DLD1 (cell line): Measurements from ENCODE around the gene IPPK.

ENCODE experiments used
- in situ Hi-C: cut with HindIII; loops from 2 replicates; pipeline ENCODE4 v1.10.0; 2017; ENCODE audit warnings: low sequenced_read_pairs

IPPK gene

DNA sequence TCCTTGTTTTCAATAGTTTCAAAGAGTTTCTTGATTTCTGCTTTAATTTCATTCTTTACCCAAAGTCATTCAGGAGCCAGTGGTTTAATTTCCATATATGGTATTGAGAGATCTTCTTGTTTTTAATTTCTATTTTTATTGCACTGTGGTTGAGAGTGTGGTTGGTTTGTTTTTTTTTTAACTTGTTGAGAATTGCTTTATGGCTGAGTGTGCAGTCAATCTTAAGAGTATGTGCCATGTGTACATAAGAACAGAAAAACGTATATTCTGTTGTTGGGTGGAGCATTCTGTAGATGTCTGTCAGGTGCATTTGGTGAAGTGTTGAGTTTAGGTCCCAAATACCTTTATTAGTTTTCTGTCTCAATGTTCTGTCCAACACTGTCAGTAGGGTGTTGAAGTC is 26.7 kb upstream of the IPPK start:
- in situ Hi-C loops: no loop called here

DNA sequence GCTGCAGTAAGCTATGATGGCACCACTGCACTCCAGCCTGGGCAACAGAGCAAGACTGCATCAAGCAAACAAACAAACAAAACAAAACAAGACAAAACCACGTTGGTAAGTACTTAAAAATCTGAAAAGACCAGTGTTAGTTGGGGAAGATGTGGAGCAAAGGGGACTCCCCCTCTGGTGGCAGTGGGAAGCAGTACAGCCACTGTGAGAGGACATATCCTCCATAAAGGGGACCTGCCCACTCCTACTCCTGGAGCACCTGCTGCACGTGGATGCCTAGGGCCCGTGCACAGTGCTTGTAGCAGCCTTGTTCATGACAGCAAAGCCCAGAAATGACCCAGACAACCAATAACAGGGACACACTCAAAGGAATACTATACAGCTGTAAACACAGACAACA is 17.0 kb upstream of the IPPK start:
- in situ Hi-C loops: no loop called here

DNA sequence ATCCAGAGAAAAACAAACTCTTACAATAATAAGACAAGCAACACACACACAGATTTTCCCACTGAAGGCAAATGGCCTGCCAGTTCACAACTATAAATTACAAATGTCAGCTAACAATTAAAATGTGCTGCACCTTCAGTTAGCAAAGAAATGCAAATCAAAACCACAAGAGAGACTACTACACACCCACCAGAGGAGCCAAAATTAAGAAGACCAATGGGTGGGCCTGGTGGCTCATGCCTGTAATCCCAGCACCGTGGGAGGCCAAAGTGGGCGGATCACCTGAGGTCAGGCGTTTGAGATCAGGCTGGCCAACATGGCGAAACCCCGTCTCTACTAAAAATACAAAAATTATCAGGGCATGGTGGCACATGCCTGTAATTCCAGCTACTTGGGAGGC is 15.1 kb upstream of the IPPK start:
- in situ Hi-C loops: no loop called here

DNA sequence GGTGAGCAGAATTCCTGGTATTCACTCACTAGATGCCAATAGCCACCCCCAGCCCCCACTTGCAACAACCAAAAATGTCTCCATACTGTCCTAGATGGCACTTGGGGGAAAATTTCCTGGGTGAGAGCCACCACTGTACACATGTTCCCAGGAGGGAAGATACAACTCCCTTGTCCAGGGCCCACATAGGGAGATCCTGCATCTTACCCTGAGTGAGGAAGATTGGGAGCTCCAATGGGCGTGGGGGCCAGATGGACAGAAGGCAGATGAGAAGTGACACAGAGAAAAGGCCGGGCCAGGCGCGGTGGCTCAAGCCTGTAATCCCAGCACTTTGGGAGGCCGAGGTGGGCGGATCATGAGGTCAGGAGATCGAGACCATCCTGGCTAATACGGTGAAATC is 12.3 kb upstream of the IPPK start:
- in situ Hi-C loops: no loop called here

DNA sequence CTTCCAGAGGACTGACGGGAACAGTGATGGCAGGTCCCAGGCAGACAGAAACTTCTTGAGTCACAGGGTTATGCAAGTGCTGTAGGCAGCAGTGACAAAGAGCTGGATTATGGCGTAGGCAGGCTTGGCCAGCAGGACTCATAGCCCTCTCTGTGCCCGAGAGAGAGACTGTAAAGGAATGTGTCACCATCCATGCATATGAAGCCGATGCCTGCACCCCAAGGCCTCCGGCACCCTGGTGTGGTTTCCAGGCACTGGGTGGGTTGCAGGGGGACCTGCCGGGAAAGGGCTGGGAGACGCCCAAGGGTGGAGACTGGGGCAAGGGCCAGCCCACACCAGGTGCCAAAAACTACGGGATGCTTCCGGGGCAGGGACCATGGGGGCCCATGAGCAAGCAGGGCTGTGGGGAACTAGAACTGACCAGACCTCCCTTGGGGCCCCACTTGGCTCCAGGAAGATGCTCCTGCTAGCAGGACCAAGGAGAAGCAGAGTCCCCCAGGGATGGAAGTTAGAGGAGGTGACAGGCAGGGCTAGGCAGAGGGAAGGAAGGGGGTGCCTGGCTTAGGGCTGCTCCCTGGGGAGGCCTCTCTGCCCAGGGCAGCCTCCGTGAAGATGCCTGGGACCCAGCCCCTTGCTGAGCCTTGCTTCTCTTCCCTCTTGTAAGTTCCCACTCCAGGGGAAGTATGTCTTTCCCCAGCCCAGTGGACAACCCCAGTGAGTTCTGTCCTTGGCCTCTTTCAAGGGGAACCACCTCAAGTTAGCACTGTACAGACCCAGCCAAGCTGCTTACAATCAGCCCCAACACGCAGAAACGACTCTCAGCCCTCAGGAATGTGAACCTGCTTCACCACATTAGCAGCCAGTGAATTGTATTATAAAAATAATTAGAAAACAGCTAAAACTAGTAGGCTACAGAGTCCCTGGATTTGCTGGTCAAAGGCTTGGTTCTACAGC is 10.5 kb upstream of the IPPK start:
- in situ Hi-C loops: no loop called here

DNA sequence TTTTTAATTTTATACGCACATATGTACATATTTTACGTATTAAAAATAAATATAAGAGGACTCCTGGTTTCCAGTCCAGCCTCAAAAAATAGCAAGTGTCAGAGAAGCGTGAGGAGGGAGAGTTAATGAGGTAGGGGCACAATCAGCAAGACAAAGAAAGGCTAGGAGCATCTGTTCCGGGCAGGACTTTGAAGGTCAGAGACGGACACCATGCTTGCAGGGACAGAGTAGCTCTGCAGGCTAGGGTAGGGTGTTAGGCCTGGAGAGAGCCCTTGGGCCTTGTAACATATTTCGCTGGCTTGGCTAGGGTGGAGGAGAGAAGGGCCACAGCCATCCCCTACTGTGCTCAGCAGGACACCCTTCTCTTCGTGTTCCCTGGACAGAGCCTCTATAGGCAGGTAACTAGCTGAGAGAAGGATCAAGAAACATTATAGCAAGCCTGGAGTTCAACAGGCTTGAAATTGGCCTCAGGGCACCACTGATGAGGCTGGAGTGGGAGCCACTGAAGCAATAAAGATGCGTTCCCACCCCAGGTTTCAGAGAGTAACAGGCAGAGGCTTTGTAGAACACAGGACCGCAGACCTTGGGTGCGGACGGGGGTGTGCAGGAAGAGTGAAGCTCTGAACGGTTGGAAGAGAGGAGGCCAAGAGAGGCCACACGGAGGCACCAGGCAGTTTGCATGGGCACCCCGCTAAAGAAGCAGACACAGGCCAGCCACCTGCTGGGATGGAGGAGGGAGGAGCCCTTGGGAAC is 9.7 kb upstream of the IPPK start:
- in situ Hi-C loops: no loop called here

DNA sequence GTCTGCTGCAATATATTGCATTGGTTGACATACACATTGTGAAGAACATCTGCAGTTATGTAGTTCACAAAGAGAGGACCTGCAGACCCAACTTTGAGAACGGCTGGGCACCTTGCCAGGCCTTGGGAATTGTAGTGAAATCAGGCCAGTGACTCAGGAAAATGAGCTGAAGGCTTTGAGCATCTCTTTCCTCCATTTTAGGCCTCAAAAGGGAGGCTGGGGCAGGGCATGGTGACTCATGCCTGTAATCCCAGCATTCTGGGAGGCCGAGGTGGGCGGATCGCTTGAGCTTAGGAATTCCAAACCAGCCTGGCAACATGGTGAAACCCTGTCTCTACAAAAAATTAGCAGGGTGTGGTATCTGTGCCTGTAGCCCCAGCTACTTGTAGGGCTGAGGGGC is 1.4 kb upstream of the IPPK start:
- in situ Hi-C loops: no loop called here

DNA sequence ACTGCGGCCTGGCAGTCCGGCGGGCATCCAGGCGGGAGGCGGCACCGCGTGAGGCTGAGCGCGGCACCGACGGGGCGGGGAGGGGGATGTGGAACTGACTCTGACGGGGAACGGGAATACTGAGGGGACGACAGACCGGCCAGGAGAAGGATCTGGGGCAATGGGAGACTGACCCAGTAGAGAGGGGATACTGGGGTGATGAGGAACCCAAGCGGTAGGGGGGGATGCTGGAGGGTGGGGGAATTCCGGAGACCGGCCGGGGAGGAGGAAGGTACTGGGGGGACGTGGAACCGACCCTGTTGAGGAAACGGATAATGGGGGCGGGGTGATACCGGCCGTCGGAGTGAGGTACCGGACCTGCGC is 423 bp downstream of the IPPK start:
- in situ Hi-C loops: no loop called here

DNA sequence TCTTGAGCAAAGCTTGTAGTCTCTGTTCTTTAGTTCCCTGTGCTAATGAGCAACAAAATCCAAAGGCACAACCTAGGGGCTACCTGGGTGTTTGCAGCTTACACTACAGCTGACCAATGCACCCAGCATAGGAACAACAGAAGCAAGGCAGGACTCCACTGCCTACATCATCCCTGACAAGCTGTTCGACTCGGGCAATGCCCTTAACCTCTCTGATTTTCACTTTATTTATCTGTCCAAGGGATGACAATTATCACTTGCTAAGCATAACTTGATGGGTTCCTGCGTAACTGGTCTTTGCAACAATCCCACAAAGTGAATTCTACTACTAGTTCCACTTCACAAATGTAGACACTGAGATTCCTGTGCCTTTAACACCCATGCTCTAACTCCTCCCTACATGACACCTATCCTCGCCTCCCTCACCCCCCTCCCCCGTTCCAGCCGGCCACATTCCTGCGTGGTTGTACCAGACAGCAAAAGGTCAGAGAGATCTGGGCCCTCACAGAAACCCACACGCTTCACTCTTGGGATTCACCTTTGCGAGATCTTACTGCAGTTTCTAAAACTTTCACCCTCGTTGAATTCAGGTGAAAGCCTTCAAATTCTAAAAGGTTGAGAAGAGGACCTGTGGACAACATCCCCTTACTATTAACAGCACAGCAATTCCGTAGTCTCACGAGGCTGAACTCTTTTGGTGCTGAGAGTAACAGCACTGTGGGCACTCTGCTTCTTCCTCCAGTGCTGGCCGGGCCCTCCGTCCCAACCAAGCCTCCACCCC is 995 bp downstream of the IPPK start:
- in situ Hi-C loops: no loop called here

DNA sequence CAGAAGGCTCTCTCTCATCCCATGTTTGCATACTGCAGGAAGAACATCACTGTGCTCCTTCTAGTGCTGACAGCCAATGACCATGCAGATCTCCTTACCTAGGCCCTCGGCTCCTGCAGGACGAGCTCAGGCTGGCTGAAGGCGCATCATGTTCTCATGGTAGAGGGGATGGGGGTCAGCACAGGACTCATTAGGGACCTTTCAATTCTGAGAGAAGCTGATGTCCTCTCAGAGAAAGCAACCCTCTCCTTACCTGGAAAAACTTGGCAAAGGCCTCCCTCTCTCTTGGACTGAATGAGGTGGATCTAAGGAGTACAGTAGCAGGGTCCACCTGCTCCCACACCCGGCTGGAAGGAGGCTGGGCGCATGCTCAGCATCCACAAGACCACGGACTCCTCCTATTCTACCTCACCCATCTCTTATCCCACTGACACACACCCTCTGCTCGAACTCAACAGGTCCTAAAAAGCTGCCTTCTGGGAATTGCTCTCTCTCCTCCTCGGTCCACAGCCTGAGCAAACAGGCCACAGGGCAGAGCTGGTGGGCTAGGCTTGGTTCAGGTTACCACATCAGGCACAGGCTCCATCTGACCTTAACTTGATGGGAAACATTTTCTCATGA is 2.9 kb downstream of the IPPK start:
- in situ Hi-C loops: no loop called here

DNA sequence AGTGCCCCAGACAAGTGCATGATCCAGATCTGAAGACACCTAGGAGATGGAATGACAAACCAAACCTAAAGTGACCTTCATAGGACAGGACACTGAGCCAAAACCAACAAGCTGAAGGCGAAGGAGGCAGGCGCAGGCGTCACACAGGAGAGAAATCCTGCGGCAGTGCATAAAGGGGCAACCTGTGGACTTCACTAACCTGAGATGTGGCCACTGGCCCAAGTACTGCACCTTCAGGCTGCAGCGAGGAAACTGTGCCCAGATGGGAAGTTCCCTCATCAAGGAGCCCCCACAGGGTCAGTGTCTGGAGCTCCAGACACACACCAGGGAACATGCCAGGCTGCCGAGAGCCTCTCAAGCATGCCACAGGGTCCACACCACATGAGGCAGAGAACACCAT is 3.7 kb downstream of the IPPK start:
- in situ Hi-C loops: no loop called here

DNA sequence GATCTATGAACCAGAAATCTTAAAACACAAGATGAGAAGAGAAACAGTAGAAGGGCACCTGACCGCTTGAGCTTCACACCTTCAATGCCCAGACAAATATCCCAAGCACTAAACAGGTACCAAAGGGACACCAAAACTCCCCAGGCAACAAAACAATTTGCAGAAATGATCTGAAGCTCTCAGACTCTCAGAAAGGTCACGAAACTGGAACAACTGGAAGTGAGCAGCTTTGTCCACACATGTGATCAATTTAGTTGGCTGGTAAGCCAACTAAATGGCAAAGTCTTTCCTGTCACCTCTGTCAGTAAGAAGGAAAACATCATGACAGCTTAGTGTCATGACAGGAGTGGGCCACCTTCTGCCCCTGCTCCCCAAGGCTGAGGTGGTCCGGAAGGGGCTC is 4.1 kb downstream of the IPPK start:
- in situ Hi-C loops: no loop called here

DNA sequence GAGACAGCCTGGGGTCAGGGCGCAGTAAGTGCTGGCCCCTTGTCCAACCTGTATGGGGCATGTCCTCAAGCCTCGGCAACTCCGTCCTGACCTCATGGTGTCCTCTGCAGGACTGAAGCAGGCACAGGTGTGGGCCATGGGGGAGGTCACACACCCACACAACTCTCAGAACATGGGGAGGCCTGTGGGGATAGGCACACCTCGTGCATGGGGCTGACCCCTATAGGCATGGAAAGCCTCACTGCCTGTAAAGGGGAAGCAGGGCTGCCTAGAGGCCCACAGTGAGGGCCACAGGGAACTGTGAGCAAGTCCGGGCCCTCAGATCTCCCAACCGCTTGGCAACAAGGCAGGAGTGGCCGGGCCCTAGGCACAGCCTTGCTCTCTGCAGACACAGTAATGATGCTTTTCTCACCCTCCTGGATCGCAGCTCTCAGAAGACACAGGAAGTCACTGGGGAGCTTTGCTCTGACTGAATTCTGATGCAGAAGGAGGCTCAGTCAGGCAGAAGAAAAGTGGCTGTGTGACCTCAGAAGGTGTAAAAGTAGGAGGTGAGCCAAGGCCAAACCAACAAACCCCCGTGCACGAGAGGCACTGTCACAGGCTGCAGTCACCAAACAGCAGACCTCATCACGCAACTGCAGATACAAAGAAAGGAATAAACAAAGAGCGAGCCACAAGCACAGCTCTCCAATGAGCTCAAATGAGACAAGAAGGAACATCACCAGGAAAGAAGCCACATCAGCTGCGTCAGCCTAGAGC is 5.4 kb downstream of the IPPK start:
- in situ Hi-C loops: no loop called here

DNA sequence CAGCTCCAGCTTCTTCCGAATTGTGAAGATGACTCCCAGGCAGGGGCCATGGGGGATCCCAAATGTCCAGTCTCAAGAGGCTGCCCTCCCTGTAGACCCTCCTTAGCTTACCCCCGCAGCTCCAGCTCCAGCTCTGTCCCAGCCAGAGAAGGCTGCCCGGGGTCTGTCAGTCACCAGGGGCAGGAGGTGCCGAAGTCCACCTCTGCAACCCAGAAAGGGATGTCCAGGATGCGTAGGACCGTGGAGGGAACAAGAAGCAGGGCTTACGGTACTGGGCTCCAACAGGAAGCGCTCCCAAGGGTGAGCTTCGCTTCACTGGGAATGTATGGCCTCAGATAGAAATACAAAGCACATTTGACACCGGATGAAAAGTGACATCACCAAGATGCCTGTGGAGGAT is 6.0 kb downstream of the IPPK start:
- in situ Hi-C loops: no loop called here

DNA sequence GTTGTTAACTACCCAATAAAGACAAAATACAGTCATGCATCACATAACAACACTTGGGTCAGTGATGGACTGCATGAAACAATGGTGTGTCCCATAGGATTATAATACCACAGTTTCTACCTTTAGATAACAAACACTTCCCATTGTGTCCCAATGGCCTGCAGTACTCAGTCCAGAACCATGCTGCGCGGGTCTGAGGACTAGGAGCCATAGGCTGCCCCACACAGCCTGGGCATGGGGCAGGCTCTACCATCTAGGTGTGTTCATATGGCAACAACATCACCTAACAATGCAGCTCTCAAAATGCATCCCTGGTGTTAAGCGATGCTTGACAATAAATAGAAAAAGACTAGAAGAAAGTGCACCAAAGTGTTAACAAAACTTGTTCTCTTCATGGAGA is 6.8 kb downstream of the IPPK start:
- in situ Hi-C loops: no loop called here

DNA sequence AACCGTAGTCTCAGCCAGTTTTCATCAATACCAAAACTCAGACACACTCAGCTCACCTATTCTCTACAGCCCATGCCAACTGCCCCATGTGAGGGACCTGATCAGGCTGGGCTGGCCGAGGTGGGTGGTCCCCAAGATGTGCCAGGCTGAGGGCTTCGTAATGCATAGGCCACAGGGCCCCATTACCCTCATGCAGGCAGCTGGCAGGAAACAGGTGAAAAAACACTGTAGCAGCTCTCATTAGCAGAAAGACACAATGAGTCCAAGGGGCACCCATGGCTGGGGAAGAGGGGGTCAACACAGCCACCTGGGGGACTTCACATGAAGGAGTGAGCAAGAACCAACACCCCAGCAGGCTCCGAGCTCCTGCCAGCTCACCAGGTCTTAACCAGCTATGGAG is 8.2 kb downstream of the IPPK start:
- in situ Hi-C loops: no loop called here

DNA sequence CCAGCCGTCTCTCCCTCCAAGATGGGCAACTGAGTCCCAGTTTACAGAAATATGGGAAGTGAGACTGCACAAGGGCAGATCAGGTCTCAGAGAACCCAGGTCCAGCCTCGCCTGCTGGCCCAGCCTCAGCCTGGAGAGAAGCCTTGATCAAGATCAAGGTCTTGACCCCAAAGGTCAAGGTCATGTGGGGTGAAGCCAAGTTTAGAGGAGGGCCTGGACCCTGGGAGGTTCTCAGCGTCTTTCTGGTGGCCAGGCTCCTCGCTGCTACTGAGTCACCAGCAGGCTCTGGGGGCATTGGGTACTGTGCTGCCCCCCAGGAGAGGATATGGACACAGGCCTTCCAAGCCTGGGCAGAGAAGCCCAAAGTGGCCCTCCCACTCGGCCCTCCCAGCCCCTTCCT is 8.8 kb downstream of the IPPK start:
- in situ Hi-C loops: no loop called here

DNA sequence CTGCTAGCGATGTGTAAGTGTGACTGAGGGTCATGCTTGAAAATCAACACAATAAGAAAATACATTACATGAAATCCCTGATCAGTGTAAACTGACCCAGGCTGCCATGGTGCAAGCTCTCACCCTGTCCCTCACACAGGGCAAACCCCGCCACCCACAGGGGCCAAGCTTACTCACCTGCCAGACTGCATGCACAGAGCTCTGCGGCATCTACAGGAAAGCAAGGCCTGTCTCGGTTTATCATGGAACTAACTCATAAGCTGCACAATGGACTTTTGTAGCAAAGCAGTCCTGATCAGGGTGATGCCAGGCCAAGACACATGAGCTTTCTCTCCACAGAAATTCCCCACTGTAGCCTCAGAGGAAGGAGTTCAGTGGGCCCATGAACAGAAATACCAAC is 9.7 kb downstream of the IPPK start:
- in situ Hi-C loops: no loop called here

DNA sequence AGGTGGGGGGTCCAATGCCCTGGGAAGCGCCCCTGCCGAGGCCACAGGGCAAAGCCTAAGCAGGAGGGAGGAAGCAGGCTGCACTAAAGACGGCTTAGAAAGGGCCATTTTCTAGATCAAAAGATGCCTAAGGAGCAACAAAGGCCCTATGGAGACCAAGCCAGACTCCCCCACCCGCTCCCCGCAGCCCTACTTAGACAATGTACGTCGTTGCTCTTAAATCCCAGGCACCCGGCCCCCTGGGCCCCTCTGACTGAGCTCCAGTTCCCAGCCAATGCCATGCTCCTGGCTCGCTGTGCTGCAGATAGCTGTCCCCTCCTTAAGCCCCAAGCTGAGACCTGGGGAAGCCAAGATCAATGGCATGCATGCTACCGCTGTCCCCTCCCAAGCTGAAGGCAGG is 10.3 kb downstream of the IPPK start:
- in situ Hi-C loops: no loop called here

DNA sequence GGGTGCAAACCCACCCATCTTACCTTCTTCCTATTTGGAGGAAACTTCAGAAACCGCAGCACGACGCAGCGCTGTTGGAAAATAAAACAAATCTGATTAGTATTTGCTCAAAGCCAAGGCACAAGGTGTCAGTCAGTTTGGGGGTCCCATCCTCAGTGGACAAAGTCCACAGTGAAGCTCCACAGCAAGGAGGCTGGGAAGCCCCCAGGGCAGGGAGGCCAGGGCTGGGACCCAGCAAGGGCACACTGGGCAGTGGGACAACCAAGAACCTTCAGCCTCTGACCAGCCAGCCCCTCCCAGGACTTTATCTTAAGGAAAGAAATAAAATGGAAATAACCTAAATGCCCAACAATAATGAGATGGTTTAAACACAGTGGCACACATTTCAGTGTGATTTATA is 11.3 kb downstream of the IPPK start:
- in situ Hi-C loops: no loop called here
